IMR-90 (cell line): ENCODE data around the gene HHIPL1. TPM values are rescaled to one million over a fixed set of nuclear protein-coding genes. Genes with fewer than 3 reads are reported as not detected.

Experiments used
- ATAC-seq: fragments of 200-7000 bp; cut with Tn5 transposase; 2 replicates; pipeline ENCODE4 v1.9.1; 2020; ENCODE audit warnings: low read depth, mild to moderate bottlenecking, moderate library complexity
- BruUV-seq: library from RNA; stranded (reverse); fragments of 400-500 nt; replicated peaks from 2 replicates; lab custom pipeline; 2021; lab: Mats Ljungman, UMichigan
- CTCF ChIA-PET: fragments of 300-600 bp; formaldehyde crosslinking; extraction: SDS; loops from one replicate; lab custom pipeline; 2021; ENCODE audit warnings: antibody characterized with exemption; lab: Yijun Ruan, JAX
- POLR2A ChIA-PET: fragments of 300-600 bp; sonication (Branson Sonifier 250); formaldehyde crosslinking; loops from one replicate; lab custom pipeline; 2022; ENCODE audit warnings: antibody characterized with exemption; ENCODE audit not compliant: unreplicated experiment; lab: Charles Lee
- DNase-seq: peaks from one replicate; pipeline ENCODE4 v3.0.0; 2013
- H2AFZ ChIP-seq: replicated peaks from 2 replicates; pipeline ENCODE3; 2013; ENCODE audit warnings: low read length, mild to moderate bottlenecking; ENCODE audit not compliant: poor library complexity
- H2AK5ac ChIP-seq: 2 replicates; pipeline ENCODE4 v1.6.1; 2013; ENCODE audit warnings: low read depth, low read length, inconsistent platforms
- H2AK9ac ChIP-seq: replicated peaks from 2 replicates; pipeline ENCODE3; 2013; ENCODE audit warnings: mild to moderate bottlenecking, low read depth, low read length, moderate library complexity; ENCODE audit not compliant: poor library complexity
- H2BK120ac ChIP-seq: 2 replicates; pipeline ENCODE4 v1.6.1; 2013; ENCODE audit warnings: low read depth, low read length, inconsistent platforms
- H2BK15ac ChIP-seq: 3 replicates; pipeline ENCODE4 v1.6.1; 2013; ENCODE audit warnings: low read depth, low read length, inconsistent platforms
- H2BK20ac ChIP-seq: 2 replicates; pipeline ENCODE4 v1.6.1; 2013; ENCODE audit warnings: low read depth, mild to moderate bottlenecking, inconsistent platforms, low read length, moderate library complexity
- H2BK5ac ChIP-seq: 2 replicates; pipeline ENCODE4 v1.6.1; 2013; ENCODE audit warnings: mild to moderate bottlenecking, low read depth, low read length, inconsistent platforms; ENCODE audit not compliant: poor library complexity, severe bottlenecking
- H3K14ac ChIP-seq: replicated peaks from 2 replicates; pipeline ENCODE4 v1.6.1; 2013; ENCODE audit warnings: low read depth, low read length, inconsistent platforms
- H3K18ac ChIP-seq: 2 replicates; pipeline ENCODE4 v1.6.1; 2013; ENCODE audit warnings: low read depth, low read length, control low read depth
- H3K23ac ChIP-seq: 2 replicates; pipeline ENCODE4 v1.6.1; 2013; ENCODE audit warnings: low read depth, low read length, inconsistent platforms
- H3K27ac ChIP-seq: 2 replicates; pipeline ENCODE4 v1.5.1; 2013; ENCODE audit warnings: mild to moderate bottlenecking, control low read depth, low read length; ENCODE audit not compliant: insufficient read depth
- H3K27me3 ChIP-seq: 2 replicates; pipeline ENCODE4 v1.6.1; 2013; ENCODE audit warnings: low read length; ENCODE audit not compliant: control insufficient read depth, insufficient read depth
- H3K36me3 ChIP-seq: 2 replicates; pipeline ENCODE4 v1.6.1; 2013; ENCODE audit warnings: low read length, mixed read lengths; ENCODE audit not compliant: control insufficient read depth, insufficient read depth
- H3K4ac ChIP-seq: 2 replicates; pipeline ENCODE4 v1.6.1; 2013; ENCODE audit warnings: low read depth, low read length, inconsistent platforms
- H3K4me1 ChIP-seq: 2 replicates; pipeline ENCODE4 v1.6.1; 2013; ENCODE audit warnings: low read length, mixed read lengths; ENCODE audit not compliant: control insufficient read depth, insufficient read depth
- H3K4me2 ChIP-seq: 2 replicates; pipeline ENCODE4 v1.6.1; 2013; ENCODE audit warnings: low read depth, mild to moderate bottlenecking, control low read depth, low read length, moderate library complexity
- H3K4me3 ChIP-seq: 2 replicates; pipeline ENCODE4 v1.5.1; 2013; ENCODE audit warnings: low read depth, mild to moderate bottlenecking, control low read depth, low read length, moderate library complexity; ENCODE audit not compliant: insufficient read depth
- H3K56ac ChIP-seq: 2 replicates; pipeline ENCODE4 v1.6.1; 2013; ENCODE audit warnings: low read length, inconsistent platforms; ENCODE audit not compliant: insufficient read depth; ENCODE audit errors: extremely low read depth
- H3K79me1 ChIP-seq, 2 experiments: 2 replicates each; pipeline ENCODE4 v1.6.1; 2013; ENCODE audit warnings: low read length in 2 of 2, inconsistent platforms in 1 of 2, low read depth in 1 of 2
- H3K9ac ChIP-seq: 2 replicates; pipeline ENCODE4 v1.6.1; 2013; ENCODE audit warnings: low read depth, low read length, control low read depth
- H3K9me1 ChIP-seq: 2 replicates; pipeline ENCODE4 v1.6.1; 2013; ENCODE audit warnings: low read length, inconsistent platforms; ENCODE audit not compliant: insufficient read depth
- H3K9me3 ChIP-seq: 2 replicates; pipeline ENCODE4 v1.6.1; 2013; ENCODE audit warnings: low read length; ENCODE audit not compliant: control insufficient read depth, insufficient read depth
- H4K20me1 ChIP-seq: 2 replicates; pipeline ENCODE4 v1.6.1; 2013; ENCODE audit warnings: low read length, inconsistent platforms; ENCODE audit not compliant: insufficient read depth
- H4K5ac ChIP-seq: 2 replicates; pipeline ENCODE4 v1.6.1; 2013; ENCODE audit warnings: mild to moderate bottlenecking, low read depth, low read length, control low read depth
- H4K8ac ChIP-seq, 2 experiments: 2 replicates each; pipeline ENCODE4 v1.6.1; 2013; ENCODE audit warnings: low read depth in 2 of 2, low read length in 2 of 2, control low read depth in 1 of 2, inconsistent platforms in 1 of 2
- H4K91ac ChIP-seq: 2 replicates; pipeline ENCODE4 v1.6.1; 2013; ENCODE audit warnings: low read depth, low read length, inconsistent platforms; ENCODE audit not compliant: insufficient read depth
- FOS ChIP-seq: fragments of 150-350 bp; IDR thresholded peaks from 2 replicates; pipeline ENCODE4 v1.6.1; 2016; ENCODE audit warnings: low read depth, low read length
- MAFK ChIP-seq: IDR thresholded peaks from 2 replicates; pipeline ENCODE4 v1.6.1; 2012; ENCODE audit warnings: low read depth, low read length, improper control_type of control experiment
- MAZ ChIP-seq: IDR thresholded peaks from 2 replicates; pipeline ENCODE4 v1.6.1; 2012; ENCODE audit warnings: low read depth, mild to moderate bottlenecking, low read length, improper control_type of control experiment, moderate library complexity, borderline replicate concordance
- RAD21 ChIP-seq: IDR thresholded peaks from 2 replicates; pipeline ENCODE4 v1.6.1; 2012; ENCODE audit warnings: low read length, improper control_type of control experiment
- RFX5 ChIP-seq: IDR thresholded peaks from 2 replicates; pipeline ENCODE4 v1.8.0; 2012; ENCODE audit warnings: low read depth, mild to moderate bottlenecking, low read length, moderate library complexity
- USF2 ChIP-seq: fragments of 150-350 bp; IDR thresholded peaks from 2 replicates; pipeline ENCODE4 v1.6.1; 2017; ENCODE audit warnings: mild to moderate bottlenecking, antibody characterized with exemption, low read length, low read depth
- WGBS, 2 experiments: methylation state at CpG; one replicate each; pipeline versions ENCODE4 v1.1.5 to v1.1.7; 2013; ENCODE audit warnings: missing lambda C conversion rate in 2 of 2; ENCODE audit not compliant: insufficient read length in 1 of 2; ENCODE audit errors: extremely low coverage in 2 of 2; 5-methylcytosine and 5-hydroxymethylcytosine counted together
- dilution Hi-C: fragments of 300-500 bp; cut with HindIII; formaldehyde crosslinking; loops from one replicate; pipeline ENCODE4 v1.14.3; 2018; ENCODE audit warnings: low sequenced_read_pairs; ENCODE audit not compliant: unreplicated experiment
- in situ Hi-C: fragments of 300-500 bp; cut with MboI; formaldehyde crosslinking; loops from 3 replicates; pipeline ENCODE4 v1.14.3; 2019; ENCODE audit warnings: low sequenced_read_pairs, inconsistent platforms, mixed read lengths
- intact Hi-C: fragments of 100-400 bp; cut with micrococcal nuclease; formaldehyde crosslinking; loops from 2 replicates; pipeline ENCODE4 v1.10.0; 2022
- polyA plus RNA-seq, 3 experiments: library from polyadenylated mRNA; depleted of rRNA; stranded (reverse); fragments of >200 nt; gene quantifications; 2 replicates each; pipeline ENCODE4 v1.2.3, GENCODE V29; 2012; ENCODE audit warnings: low replicate concordance in 1 of 3
- total RNA-seq: library from RNA; depleted of rRNA; stranded (reverse); fragments of >200 nt; gene quantifications from 2 replicates; pipeline ENCODE4 v1.2.3, GENCODE V29; 2012

The HHIPL1 gene
- total and polyA plus RNA-seq, 2 of the 4 experiments (the other 2 are of a cell fraction): 0.65 to 0.72 TPM

- Histone ChIP-seq H2BK15ac (no peak overlapping the region), H2AK5ac (peak overlapping the region; percentile 51; the same call in 1 of the 2 replicates), H3K4ac (no peak overlapping the region), H4K8ac (no peak overlapping the region), H3K9me3 (no peaks in the 10 kb centered on the region), H3K56ac (no peak overlapping the region), H3K23ac (no peak overlapping the region), H3K4me1 (peaks cover 19% of the 10 kb centered on the region), H2BK120ac (no peak overlapping the region), H4K5ac (no peak overlapping the region), H2BK20ac (no peak overlapping the region), H3K27ac (no peak overlapping the region), H3K18ac (no peak overlapping the region), H3K4me3 (no peak overlapping the region), H3K9me1 (peaks cover 19% of the 10 kb centered on the region), H3K9ac (no peak overlapping the region), H3K36me3 (no peaks in the 10 kb centered on the region), H2AFZ (no peak overlapping the region), H3K14ac (no peak overlapping the region), H2BK5ac (no peak overlapping the region), H3K27me3 (no peaks in the 10 kb centered on the region), H2AK9ac (no peak overlapping the region), H4K20me1 (no peaks in the 10 kb centered on the region), H3K79me1 (peaks cover 0 to 2% of the 10 kb centered on the region in 2 experiments; a peak in 1 of 4 replicates), H4K91ac (no peak overlapping the region), H3K4me2 (no peak overlapping the region)
- in situ Hi-C loops (no loop called here), dilution Hi-C loops (no loop called here), intact Hi-C loops (loop anchor here (5.0 kb wide), 1 partner anchor 233 kb away; no protein-coding TSS in a partner anchor)
- ChIA-PET CTCF (no interaction called here), POLR2A (no interaction called here)
- no CpG with 5 or more reads among the region's 3 CpGs for WGBS, 2 experiments
- BruUV-seq: no TSS peak
- DNase-seq: no peak
- TF ChIP-seq RFX5 (no peak), MAZ (no peak), MAFK (no peak), FOS (no peak), USF2 (no peak), RAD21 (no peak)
- no peak for ATAC-seq
These were observed 19.5 kb upstream of the HHIPL1 start for GRCh38 chr14:99625476-99625875.
